Testis (tissue), 2 donors: ENCODE data around the gene KATNB1.

Source experiments
- POLR2A ChIP-seq: fragments of 450-650 bp; IDR thresholded peaks from one replicate; pipeline ENCODE4 v1.6.1; 2017; ENCODE audit warnings: antibody characterized with exemption, mild to moderate bottlenecking, moderate library complexity
- TF ChIP-seq, protein P1 (sequence below), 3 experiments: fragments of 450-650 bp in 2 of 3; fragments of 200-600 bp in 1 of 3; sonication (generic) in 1 of 3; IDR thresholded peaks; one replicate each; pipeline ENCODE4 v1.5.1; 2016 to 2019; ENCODE audit warnings: antibody characterized with exemption in 3 of 3, mild to moderate bottlenecking in 2 of 3, moderate library complexity in 1 of 3

DNA sequence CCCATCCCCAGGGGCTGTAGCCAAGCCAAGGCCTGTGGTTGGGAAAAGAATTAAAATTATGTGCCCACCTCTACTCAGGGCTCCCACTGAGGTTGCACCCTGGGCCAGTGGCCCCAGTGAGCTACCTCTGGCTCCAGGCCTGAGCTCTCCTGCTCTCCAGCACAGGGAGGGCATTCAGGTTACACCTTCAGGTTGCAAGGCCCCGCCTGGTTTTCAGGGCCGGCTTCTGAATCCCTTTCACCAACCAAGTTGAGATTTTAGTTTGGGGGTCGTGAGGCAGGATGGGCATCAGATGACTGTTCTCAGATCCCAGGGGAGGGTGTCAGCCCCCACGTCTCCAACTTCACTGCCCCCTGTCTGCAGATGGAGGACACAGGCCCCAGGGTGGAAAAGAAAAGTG, 8.0 kb upstream of the KATNB1 start:
- TF ChIP-seq, protein P1, sequence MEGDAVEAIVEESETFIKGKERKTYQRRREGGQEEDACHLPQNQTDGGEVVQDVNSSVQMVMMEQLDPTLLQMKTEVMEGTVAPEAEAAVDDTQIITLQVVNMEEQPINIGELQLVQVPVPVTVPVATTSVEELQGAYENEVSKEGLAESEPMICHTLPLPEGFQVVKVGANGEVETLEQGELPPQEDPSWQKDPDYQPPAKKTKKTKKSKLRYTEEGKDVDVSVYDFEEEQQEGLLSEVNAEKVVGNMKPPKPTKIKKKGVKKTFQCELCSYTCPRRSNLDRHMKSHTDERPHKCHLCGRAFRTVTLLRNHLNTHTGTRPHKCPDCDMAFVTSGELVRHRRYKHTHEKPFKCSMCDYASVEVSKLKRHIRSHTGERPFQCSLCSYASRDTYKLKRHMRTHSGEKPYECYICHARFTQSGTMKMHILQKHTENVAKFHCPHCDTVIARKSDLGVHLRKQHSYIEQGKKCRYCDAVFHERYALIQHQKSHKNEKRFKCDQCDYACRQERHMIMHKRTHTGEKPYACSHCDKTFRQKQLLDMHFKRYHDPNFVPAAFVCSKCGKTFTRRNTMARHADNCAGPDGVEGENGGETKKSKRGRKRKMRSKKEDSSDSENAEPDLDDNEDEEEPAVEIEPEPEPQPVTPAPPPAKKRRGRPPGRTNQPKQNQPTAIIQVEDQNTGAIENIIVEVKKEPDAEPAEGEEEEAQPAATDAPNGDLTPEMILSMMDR (IDR thresholded peaks at IDR 0.05), result no peak
- no peak for TF ChIP-seq POLR2A
